Epithelial cell of proximal tubule (primary cell): ENCODE data around the gene PTTG1IP. TPM values are rescaled to one million over a fixed set of nuclear protein-coding genes. Genes with fewer than 3 reads are reported as not detected.

Source experiments
- DNase-seq: peaks from one replicate; pipeline ENCODE4 v3.0.0-alpha.2; 2011; ENCODE audit warnings: low read depth
- H3K4me3 ChIP-seq: 2 replicates; pipeline ENCODE4 v1.5.1; 2011; ENCODE audit warnings: low read depth, mild to moderate bottlenecking, low read length
- CTCF ChIP-seq: conservative IDR thresholded peaks from 2 replicates; pipeline ENCODE4 v1.5.1; 2012; ENCODE audit warnings: low read depth, mild to moderate bottlenecking, low read length
- total RNA-seq: library from RNA; depleted of rRNA; stranded (reverse); fragments of >200 nt; gene quantifications from 2 replicates; pipeline ENCODE4 v1.2.3, GENCODE V29; 2015

Gene PTTG1IP
- total RNA-seq, 1 donor from 2014 or later, result 311 TPM

- H3K4me3 ChIP-seq, result no peak overlapping the region
- TF ChIP-seq CTCF, result no peak
- DNase-seq, result no peak
These were observed 59.8 kb downstream of the PTTG1IP start for GRCh38 chr21:44813727-44814126.

GRCh38 chr21:44813149-44813548 lies 60.3 kb downstream of the PTTG1IP start:
- H3K4me3 ChIP-seq, result no peak overlapping the region
- DNase-seq, result no peak
- TF ChIP-seq CTCF, result no peak

- no peak for TF ChIP-seq CTCF
- no peak for DNase-seq
- H3K4me3 ChIP-seq, result no peak overlapping the region
These were observed 60.9 kb downstream of the PTTG1IP start for GRCh38 chr21:44812640-44813039.

- no peak overlapping the region for H3K4me3 ChIP-seq
- DNase-seq, result no peak
- TF ChIP-seq CTCF, result no peak
These were observed 62.7 kb downstream of the PTTG1IP start for GRCh38 chr21:44810779-44811178.

DNA sequence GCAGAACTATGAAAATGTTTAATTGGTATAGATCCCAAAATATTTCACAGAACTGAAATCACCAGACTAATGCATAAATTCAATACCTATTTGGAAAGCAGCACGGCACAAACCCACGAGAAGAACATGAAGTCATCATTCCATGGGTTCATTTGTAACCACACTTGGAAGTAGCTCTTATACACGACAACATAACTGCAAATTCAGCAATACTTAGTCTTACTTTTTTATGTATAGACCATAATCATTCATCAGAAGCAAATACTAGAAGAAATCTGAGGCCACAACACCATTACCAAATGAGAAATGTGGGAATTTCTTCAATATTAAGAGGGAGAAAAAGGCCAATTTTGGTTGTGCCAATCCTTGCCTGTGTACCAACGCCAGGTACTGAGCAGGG lies 67.6 kb downstream of the PTTG1IP start:
- no peak overlapping the region for H3K4me3 ChIP-seq
- no peak for DNase-seq
- no peak for TF ChIP-seq CTCF

DNA sequence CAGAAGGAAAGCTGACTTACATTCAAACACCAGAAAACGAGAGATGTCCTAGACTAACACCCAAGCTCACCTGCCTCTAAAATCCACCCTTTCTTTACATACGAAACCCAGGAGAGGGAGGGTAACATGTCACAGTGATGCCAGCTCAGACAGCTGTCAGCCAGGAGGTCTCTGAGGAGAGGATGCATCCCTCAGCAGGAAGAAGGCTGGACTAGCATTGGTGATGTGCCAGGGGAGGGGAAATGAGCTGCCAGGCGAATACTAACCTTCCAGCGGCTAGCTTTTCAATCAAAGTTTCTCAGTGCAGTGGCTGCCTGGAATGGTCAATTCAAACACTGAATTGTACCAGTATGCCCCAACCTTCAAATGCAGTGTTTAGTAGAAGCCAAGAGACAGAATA lies 68.3 kb downstream of the PTTG1IP start:
- no peak overlapping the region for H3K4me3 ChIP-seq
- TF ChIP-seq CTCF, result no peak
- no peak for DNase-seq

DNA sequence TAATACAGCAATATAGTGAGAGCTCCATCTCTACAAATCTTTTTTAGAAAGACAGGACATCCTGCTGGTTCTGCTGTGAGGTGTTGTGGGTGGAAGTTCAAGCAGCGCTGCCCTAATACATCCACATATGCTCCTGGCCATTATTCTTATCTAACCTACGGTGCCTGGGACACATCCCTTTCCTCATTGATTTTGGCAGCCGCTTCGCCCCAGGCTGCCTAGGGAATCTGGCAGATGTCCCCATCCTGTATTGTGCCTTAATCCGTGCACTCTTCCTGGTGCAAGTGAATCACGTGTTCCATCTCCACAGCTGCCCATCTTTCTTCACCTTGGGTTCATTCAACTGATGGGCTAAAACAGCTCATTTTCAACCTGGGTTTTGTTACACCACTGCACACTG lies 68.7 kb downstream of the PTTG1IP start:
- TF ChIP-seq CTCF, result no peak
- H3K4me3 ChIP-seq, result no peak overlapping the region
- DNase-seq, result no peak
